ENCODE results near the gene ARVCF.

The ARVCF gene

GRCh38 chr22:20015971-20016733 lies 471 bp downstream of the ARVCF start:
- no peak for DNase-seq (ENCODE audit: low read depth in 2 of 2)

- DNase-seq (ENCODE audit: low read depth in 2 of 2), result no peak
Measured at GRCh38 chr22:20015187-20015625, 1.4 kb downstream of the ARVCF start.

- no peak for DNase-seq (ENCODE audit: low read depth in 2 of 2)
Measured at GRCh38 chr22:20014526-20015186, 2.0 kb downstream of the ARVCF start.

- DNase-seq (ENCODE audit: low read depth in 2 of 2), result peak in 1 of 2 experiments; percentile 3
Measured at GRCh38 chr22:20013382-20013871, 3.2 kb downstream of the ARVCF start.

- DNase-seq (ENCODE audit: low read depth in 2 of 2), result no peak
Measured at GRCh38 chr22:20012741-20013331, 3.8 kb downstream of the ARVCF start.

GRCh38 chr22:20011993-20012740 lies 4.5 kb downstream of the ARVCF start:
- DNase-seq (ENCODE audit: low read depth in 2 of 2), result no peak

GRCh38 chr22:20011123-20011992 lies 5.3 kb downstream of the ARVCF start:
- no peak for DNase-seq (ENCODE audit: low read depth in 2 of 2)

GRCh38 chr22:20010307-20011122 lies 6.1 kb downstream of the ARVCF start:
- no peak for DNase-seq (ENCODE audit: low read depth in 2 of 2)

- no peak for DNase-seq (ENCODE audit: low read depth in 2 of 2)
Measured at GRCh38 chr22:20009582-20010306, 6.9 kb downstream of the ARVCF start.

- DNase-seq (ENCODE audit: low read depth in 2 of 2), result no peak
Measured at GRCh38 chr22:20009018-20009491, 7.6 kb downstream of the ARVCF start.

GRCh38 chr22:20008221-20008995 lies 8.2 kb downstream of the ARVCF start:
- DNase-seq (ENCODE audit: low read depth in 2 of 2), result no peak

- DNase-seq (ENCODE audit: low read depth in 2 of 2), result no peak
Measured at GRCh38 chr22:20004464-20004863, 12.2 kb downstream of the ARVCF start.

- no peak for DNase-seq (ENCODE audit: low read depth in 2 of 2)
Measured at GRCh38 chr22:20003304-20003703, 13.3 kb downstream of the ARVCF start.

GRCh38 chr22:20002636-20003035 lies 14.0 kb downstream of the ARVCF start:
- no peak for DNase-seq (ENCODE audit: low read depth in 2 of 2)

- DNase-seq (ENCODE audit: low read depth in 2 of 2), result no peak
Measured at GRCh38 chr22:20002128-20002527, 14.5 kb downstream of the ARVCF start.

GRCh38 chr22:20001082-20001638 lies 15.5 kb downstream of the ARVCF start:
- no peak for DNase-seq (ENCODE audit: low read depth in 2 of 2)

- no peak for DNase-seq (ENCODE audit: low read depth in 2 of 2)
Measured at GRCh38 chr22:20000246-20001081, 16.2 kb downstream of the ARVCF start.
